Motor neuron (in vitro differentiated cells): ENCODE data around the gene SF3B6. TPM values are rescaled to one million over a fixed set of nuclear protein-coding genes. Genes with fewer than 3 reads are reported as not detected.

Source experiments
- ATAC-seq, 8 experiments: fragments of 200-7000 bp; cut with Tn5 transposase; replicated peaks in 6 of 8; 2 replicates each; pipeline ENCODE4 v1.8.0; 2021; ENCODE audit warnings: mild to moderate bottlenecking in 8 of 8, moderate library complexity in 8 of 8
- H3K27ac ChIP-seq, 2 donors: fragments of 250-450 bp; sonication (Bioruptor Pico); 2 replicates each; pipeline ENCODE4 v1.9.0; 2021; ENCODE audit warnings: antibody characterized with exemption in 2 of 2, mild to moderate bottlenecking in 2 of 2, moderate library complexity in 1 of 2
- H3K4me1 ChIP-seq, 2 donors: fragments of 250-450 bp; sonication (Bioruptor Pico); replicated peaks in 1 of 2; 2 replicates each; pipeline ENCODE4 v1.6.1; 2021; ENCODE audit warnings: antibody characterized with exemption in 2 of 2, mild to moderate bottlenecking in 2 of 2, moderate library complexity in 1 of 2
- H3K4me3 ChIP-seq, 5 donors: fragments of 250-450 bp; sonication (Bioruptor Pico); 2 replicates each; pipeline ENCODE4 v1.9.0; 2021; ENCODE audit warnings: antibody characterized with exemption in 5 of 5, mild to moderate bottlenecking in 5 of 5, moderate library complexity in 4 of 5
- WGBS, 10 experiments: fragments of 450-650 bp; shearing (Covaris generic); methylation state at CpG; one replicate each; pipeline ENCODE4 v1.0.0; 2022; 5-methylcytosine and 5-hydroxymethylcytosine counted together
- in situ Hi-C, 9 experiments: fragments of 400-800 bp; cut with MboI; loops; one replicate each; pipeline ENCODE4 v1.15.0; 2021; ENCODE audit warnings: low sequenced_read_pairs in 9 of 9, low pct_unique_long_range_greater_than_20kb in 2 of 9; ENCODE audit not compliant: unreplicated experiment in 9 of 9
- total RNA-seq, 8 experiments: library from RNA; unstranded; fragments of 300-600 nt; gene quantifications; 2 replicates each; pipeline versions ENCODE4 v1.2.3 to v1.2.4, GENCODE V29; 2022

The SF3B6 gene
- total RNA-seq, 8 experiments from 2014 or later = 145 to 231 (median 189) TPM

DNA sequence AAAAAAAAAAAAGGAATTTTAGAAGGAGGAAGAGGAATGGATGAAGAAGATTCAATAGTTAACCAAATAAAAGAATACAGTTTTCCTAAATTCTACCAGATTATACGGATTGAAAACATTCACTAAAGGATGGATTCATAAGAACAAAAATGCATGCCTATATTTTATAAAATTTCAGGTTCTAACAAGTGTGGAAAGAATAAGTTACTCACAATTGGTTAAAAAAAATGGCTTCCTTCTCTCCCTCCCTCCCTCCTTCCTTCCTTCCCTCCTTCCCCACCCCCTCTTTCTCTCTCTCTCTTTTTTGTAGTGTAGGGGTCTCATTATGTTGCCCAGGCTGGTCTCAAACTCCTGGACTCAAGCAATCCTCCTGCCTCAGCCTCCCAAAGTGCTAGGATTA lies 10.1 kb upstream of the SF3B6 start:
- 80 to 100% (median 100%) methylated on average over 1 of the region's 1 CpG; no CpG with 5 or more reads in 7 of the 10 experiments for WGBS, 10 experiments
- peaks cover 4 to 8% of the 10 kb centered on the region in 2 donors for H3K4me1 ChIP-seq
- in situ Hi-C loops = loop anchor here in 2 of 9 experiments (25.0 kb wide), 2 partner anchors 101 to 301 kb away; partner anchors contain the start of gene FAM228A (in 1 of the 2)
- H3K27ac ChIP-seq = no peak overlapping the region
- no peak for ATAC-seq
- H3K4me3 ChIP-seq = no peak overlapping the region

DNA sequence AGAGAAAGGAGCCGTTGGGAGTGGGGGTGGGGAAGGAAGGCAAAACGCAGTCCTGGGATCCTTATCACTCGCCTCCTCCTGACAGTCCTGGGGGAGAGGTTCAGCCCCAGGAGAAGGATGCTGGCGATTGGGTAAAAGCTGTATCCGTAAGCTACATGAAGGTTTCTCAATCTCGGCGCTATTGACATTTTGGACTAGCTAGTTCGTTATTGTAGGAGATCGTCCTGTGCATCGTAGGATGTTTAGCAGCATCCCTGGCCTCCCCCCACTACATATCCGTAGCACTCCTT lies 9.0 kb upstream of the SF3B6 start:
- in situ Hi-C loops = loop anchor here in 2 of 9 experiments (25.0 kb wide), 2 partner anchors 102 to 302 kb away; partner anchors contain the start of gene FAM228A (in 1 of the 2)

DNA sequence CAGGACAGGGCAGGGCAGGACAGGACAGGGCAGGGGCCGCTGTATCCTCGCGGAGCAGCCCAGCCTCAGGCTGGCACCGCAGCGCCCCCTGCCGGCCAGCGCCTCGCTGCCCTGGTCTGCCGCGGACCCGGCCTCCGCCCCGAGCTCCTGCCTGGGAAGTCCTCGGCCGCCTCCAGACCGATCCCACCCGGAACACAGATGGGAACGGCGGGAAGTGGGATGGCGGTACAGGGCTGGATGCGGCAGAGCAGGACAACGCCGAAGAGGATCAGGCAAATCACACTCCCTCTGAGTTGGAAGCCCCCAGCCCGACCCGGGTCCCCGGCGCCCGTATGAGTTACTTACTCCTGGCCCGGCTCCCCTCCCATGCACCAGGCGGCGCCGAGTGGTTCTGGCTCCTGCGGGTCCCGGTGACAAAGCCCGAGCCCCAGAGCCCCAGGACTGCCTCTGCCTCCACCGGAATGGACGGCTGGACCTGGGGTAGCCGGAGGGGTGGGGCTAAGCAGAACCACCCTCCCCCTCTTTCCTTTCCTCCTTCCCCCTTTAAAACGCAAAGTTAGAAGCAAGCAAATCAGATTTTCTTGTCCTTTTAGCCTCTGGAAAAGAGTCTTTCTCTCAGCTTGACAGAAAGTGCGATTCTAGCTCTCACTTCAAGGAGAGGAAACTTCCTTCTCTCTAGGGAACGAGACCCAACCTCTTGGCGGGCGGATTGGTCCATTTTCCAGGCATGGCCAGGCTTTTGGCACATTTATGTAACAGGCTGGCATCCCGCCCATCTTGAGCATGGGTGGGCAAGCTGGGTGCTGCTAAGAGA lies 8.5 kb upstream of the SF3B6 start, which contains the start of gene TP53I3:
TP53I3 (minus strand) TSS at position 449 of the 814 bp plus-strand sequence. CDS start 508 bp downstream, outside the sequence.
- 0 to 11% (median 4%) methylated on average over 3 to 16 of the region's 44 CpGs; no CpG with 5 or more reads in 6 of the 10 experiments for WGBS, 10 experiments
- H3K4me1 ChIP-seq = peaks cover 4 to 8% of the 10 kb centered on the region in 2 donors
- peak within 1 kb of the TSS; percentile 67 to 89 for H3K27ac ChIP-seq
- H3K4me3 ChIP-seq = peak within 1 kb of the TSS; percentile 32 to 48 (median 45)
- ATAC-seq = peak; percentile 74 to 97 (median 94)
- in situ Hi-C loops = loop anchor here in 2 of 9 experiments (25.0 kb wide), 2 partner anchors 103 to 303 kb away; partner anchors contain the start of gene FAM228A (in 1 of the 2)

More for the DNA sequence above, 9.0 kb upstream of the SF3B6 start:
- 24 to 100% (median 59%) methylated on average over 2 to 5 of the region's 11 CpGs; no CpG with 5 or more reads in 3 of the 10 experiments for WGBS, 10 experiments
- Histone ChIP-seq H3K4me3 (peak overlapping the region; percentile 32 to 48 (median 45)), H3K27ac (peak overlapping the region in 1 of 2 donors; percentile 89), H3K4me1 (peaks cover 4 to 8% of the 10 kb centered on the region in 2 donors)
- ATAC-seq = no peak

DNA sequence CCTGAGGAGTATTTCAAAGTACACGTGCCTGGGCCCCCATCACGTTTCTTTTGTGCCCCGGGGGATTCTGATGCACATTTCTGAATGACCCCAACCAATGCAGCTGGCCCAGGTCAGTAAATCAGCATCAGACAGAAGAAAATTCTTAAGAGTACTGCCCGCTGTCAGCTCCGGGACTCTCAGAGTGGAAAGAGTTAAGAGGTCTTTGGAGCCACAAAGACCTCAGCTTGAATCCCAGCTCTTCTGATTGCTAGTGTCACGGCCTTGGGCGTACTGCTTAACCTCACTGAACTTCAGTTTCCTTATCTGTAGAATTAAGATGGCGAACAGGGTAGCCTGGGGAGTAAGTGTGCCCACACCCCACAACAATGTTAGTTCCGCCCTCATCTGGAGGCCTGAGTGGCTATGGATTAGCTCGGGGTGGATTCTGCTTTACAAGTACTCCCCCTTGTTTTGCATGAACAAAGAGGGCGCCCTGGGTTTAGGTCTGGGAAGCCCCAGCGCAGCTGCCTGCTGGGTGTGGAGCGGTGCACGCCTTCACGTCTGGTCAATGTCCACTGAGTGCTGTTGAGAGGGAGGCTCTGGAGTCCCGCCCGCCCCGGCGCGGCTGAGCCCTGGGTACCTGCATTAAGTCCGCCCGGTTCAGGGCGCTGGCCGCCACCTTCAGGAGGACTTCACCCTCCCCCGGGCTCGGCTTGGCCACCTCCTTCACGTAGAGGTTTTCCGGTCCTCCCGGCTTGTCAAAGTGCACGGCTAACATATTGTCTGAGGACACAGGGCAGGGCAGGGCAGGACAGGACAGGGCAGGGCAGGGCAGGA lies 7.7 kb upstream of the SF3B6 start:
- peak; percentile 74 to 81 (median 79) for ATAC-seq
- peak overlapping the region; percentile 32 to 48 (median 45) for H3K4me3 ChIP-seq
- H3K4me1 ChIP-seq = peaks cover 4 to 8% of the 10 kb centered on the region in 2 donors
- 0 to 23% (median 17%) methylated on average over 1 to 13 of the region's 30 CpGs; no CpG with 5 or more reads in 4 of the 10 experiments for WGBS, 10 experiments
- in situ Hi-C loops = loop anchor here in 2 of 9 experiments (25.0 kb wide), 2 partner anchors 104 to 304 kb away; partner anchors contain the start of gene FAM228A (in 1 of the 2)
- H3K27ac ChIP-seq = peak overlapping the region; percentile 67 to 89

DNA sequence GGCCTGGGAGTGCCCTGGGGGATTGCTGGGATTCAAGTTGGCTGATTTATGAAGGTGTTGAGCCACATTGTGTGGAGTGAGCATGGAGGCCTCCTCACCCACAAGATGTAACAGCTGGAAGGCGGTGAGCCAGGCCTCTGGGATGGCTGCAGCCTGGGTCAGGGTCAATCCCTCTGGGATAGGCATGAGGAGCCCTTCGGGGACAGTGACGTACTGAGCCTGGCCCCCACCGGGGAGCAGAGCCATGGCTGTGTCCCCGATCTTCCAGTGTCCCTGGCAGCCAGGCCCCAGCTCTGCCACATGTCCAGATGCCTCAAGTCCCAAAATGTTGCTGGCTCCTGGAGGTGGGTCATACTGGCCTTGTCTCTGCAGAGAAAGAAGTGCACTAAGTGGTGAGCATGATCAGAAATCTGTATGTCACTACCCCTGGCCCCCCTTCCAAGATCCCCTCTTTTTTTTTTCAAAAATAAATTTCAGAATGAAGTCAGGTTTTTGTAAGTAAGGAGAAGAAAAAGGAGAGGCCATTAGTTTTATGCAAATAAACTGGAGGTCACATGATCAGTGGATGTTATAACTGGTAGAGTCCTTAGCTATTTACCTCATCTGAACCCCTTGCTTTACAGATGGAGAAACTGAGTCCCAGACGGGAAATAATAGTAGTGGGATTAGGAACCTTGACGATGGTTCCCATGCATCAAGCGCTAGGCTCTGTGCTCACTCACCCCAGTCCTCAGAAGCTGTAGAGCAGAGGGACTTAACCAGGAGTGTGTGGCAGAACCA lies 6.9 kb upstream of the SF3B6 start:
- 62 to 100% (median 85%) methylated on average over 1 to 6 of the region's 8 CpGs; no CpG with 5 or more reads in 4 of the 10 experiments for WGBS, 10 experiments
- in situ Hi-C loops = loop anchor here in 2 of 9 experiments (25.0 kb wide), 2 partner anchors 104 to 304 kb away; partner anchors contain the start of gene FAM228A (in 1 of the 2)
- Histone ChIP-seq H3K4me3 (peak overlapping the region in 4 of 5 donors; percentile 34 to 48 (median 46)), H3K4me1 (peaks cover 5 to 8% of the 10 kb centered on the region in 2 donors), H3K27ac (peak overlapping the region; percentile 67 to 89)
- ATAC-seq = no peak

DNA sequence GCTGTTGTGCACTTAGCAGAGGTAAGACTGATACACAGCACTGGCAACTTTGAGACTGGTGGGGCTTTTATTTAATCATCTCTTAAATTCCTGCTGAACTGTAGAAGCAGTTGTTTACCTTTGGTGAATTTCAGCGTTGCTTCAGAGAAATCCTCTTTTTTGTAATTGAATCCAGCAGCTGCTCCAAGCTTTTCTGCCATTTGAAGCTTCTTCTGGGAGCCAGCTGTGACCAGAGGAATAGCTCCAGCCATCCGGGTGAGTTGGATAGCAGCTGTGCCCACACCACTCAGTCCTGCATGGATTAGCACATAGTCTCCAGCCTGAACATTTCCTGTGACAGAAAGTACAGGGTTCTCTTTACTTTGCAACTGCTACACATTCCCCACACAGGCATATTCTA lies 4.6 kb upstream of the SF3B6 start:
- ATAC-seq = no peak
- Histone ChIP-seq H3K27ac (no peak overlapping the region), H3K4me3 (no peak overlapping the region), H3K4me1 (peaks cover 12 to 13% of the 10 kb centered on the region in 2 donors)
- WGBS, 10 experiments = 0 to 100% (median 31%) methylated on average over 1 to 2 of the region's 2 CpGs; no CpG with 5 or more reads in 3 of the 10 experiments
- in situ Hi-C loops = loop anchor here in 2 of 9 experiments (25.0 kb wide), 2 partner anchors 107 to 307 kb away; partner anchors contain the start of gene FAM228A (in 1 of the 2)

DNA sequence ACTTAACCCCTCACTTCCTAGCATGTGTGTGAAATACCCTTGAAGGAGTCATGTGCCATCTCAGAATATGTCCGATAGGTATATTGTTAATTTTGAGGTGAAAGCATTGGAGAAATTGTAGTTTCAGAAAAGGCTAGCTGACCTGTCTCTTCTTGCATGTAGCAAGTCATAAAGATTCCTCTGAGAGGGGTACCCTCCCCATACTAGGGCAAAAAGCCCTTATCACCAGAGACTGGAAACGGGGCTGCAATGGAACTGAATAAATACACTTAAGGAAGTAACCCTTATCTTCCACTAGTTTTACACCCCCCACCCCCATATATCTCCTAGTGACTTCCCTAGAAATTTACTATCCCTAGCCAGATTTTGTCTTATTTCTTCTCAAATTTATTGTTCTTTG lies 1.8 kb upstream of the SF3B6 start:
- peak overlapping the region; percentile 57 to 86 (median 77) for H3K4me3 ChIP-seq
- 40 to 92% (median 85%) methylated on average over 1 to 2 of the region's 2 CpGs; no CpG with 5 or more reads in 4 of the 10 experiments for WGBS, 10 experiments
- H3K4me1 ChIP-seq = peaks cover 12 to 15% of the 10 kb centered on the region in 2 donors
- no peak overlapping the region for H3K27ac ChIP-seq
- in situ Hi-C loops = loop anchor here in 2 of 9 experiments (10.0 to 25.0 kb wide), 3 partner anchors 109 to 309 kb away; partner anchors contain the start of gene FAM228A (in 1 of the 2)
- ATAC-seq = no peak

DNA sequence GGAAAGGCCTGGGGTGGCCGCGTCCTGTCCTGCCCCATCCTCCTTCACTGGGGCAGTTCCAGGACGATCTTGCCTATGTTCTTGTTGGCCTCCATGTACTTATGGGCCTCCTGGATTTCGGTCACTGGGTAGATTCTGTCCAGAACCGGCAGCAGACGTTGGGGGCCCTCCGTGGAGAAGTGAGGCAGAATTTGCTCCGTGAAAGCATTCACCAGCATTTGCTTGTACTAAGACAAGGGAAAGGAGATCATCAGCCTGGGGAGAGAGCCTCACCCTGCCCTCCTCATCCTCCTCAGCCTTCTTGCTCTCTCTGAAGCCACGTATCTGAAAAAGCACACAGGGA lies 1.4 kb upstream of the SF3B6 start:
- H3K27ac ChIP-seq = peak overlapping the region; percentile 1 to 88

DNA sequence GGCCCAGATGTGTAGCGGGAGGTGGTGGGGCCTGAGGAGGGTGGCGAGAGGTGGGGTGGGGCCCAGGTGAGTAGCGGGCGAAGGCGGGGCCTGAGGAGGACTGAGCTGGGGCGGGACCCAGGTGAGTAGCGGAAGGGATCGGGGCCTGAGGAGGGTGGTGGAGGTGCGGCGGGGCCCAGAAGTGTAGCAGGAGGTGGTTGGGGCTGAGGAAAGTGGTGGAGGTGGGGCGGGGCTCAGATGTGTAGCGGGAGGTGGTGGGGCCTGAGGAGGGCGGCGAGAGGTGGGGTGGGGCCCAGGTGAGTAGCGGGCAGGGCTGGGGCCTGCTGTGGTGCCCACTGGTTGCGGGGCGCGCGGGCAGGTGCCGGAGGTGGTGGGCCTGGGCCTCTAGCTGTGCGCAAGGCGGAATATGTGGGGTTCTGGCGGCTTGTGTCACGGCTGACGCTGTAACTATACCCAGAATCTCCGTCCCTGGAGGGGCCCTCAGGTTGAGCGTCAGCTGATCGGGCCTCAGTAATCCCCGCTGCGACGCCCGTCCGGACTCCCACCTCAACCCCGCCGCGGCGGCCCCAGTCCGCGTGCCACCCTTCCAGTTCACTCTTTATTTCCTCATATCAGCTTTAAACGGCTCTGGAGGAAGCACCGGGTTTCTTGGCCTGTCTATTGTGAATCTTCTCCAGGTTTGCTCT lies 866 bp upstream of the SF3B6 start:
- in situ Hi-C loops = loop anchor here in 2 of 9 experiments (10.0 to 25.0 kb wide), 3 partner anchors 110 to 310 kb away; partner anchors contain the start of gene FAM228A (in 1 of the 2)
- Histone ChIP-seq H3K27ac (peak overlapping the region; percentile 1 to 88), H3K4me1 (peaks cover 12 to 15% of the 10 kb centered on the region in 2 donors), H3K4me3 (peak overlapping the region; percentile 57 to 86 (median 77))
- ATAC-seq = peak in 7 of 8 experiments; percentile 0 to 9 (median 5)
- 40% methylated on average over 2 of the region's 41 CpGs; no CpG with 5 or more reads in 9 of the 10 experiments for WGBS, 10 experiments

More for the DNA sequence above, 1.4 kb upstream of the SF3B6 start:
- 19 to 80% (median 41%) methylated on average over 1 to 6 of the region's 9 CpGs; no CpG with 5 or more reads in 6 of the 10 experiments for WGBS, 10 experiments
- no peak for ATAC-seq
- Histone ChIP-seq H3K4me3 (peak overlapping the region; percentile 57 to 86 (median 77)), H3K4me1 (peaks cover 12 to 15% of the 10 kb centered on the region in 2 donors)
- in situ Hi-C loops = loop anchor here in 2 of 9 experiments (10.0 to 25.0 kb wide), 3 partner anchors 110 to 310 kb away; partner anchors contain the start of gene FAM228A (in 1 of the 2)

DNA sequence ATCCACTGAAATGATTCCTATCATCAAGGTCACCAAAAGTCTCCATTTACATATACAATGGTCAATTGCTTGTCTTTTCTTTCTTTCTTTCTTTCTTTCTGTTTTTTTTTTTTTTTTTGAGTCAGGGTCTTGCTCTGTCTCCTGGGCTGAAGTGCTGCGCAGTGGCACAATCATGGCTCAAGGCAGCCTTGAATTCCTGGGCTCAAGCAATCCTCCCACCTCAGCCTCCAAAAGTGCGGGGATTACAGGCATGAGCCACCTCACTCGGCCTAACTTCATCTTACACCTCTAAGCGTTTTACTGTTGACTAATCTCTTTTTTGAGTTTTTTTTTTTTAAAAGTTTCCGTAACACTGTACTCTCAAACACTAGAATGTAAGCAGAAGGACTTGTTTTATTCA lies 867 bp downstream of the SF3B6 start:
- no peak for ATAC-seq
- Histone ChIP-seq H3K4me1 (peaks cover 12 to 15% of the 10 kb centered on the region in 2 donors), H3K27ac (no peak overlapping the region), H3K4me3 (peak overlapping the region; percentile 57 to 86 (median 77))
- 24 to 100% (median 50%) methylated on average over 2 to 5 of the region's 5 CpGs; no CpG with 5 or more reads in 1 of the 10 experiments for WGBS, 10 experiments
- in situ Hi-C loops = loop anchor here in 2 of 9 experiments (10.0 to 25.0 kb wide), 3 partner anchors 112 to 312 kb away; partner anchors contain the start of gene FAM228A (in 1 of the 2)

DNA sequence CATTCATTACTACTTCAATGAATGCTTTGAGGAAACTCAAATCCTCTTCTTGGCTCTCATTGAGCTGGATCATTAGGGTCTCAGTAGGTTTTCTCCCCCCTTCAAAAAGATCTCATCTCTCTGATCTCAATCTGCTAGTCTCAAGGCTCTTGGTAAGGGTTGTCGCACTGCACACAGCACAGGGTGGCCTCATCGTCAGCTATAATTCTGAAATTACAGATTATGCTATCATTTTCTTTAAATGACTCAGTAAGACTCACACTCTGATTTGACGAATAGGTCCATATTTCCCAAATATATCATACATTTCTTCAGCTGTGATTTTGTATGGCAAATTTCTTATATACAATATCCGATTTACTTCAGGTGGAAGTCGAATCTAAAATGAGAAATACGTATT lies 2.3 kb downstream of the SF3B6 start:
- H3K27ac ChIP-seq = no peak overlapping the region
- no peak overlapping the region for H3K4me3 ChIP-seq
- no peak for ATAC-seq
- in situ Hi-C loops = loop anchor here in 2 of 9 experiments (10.0 to 25.0 kb wide), 2 partner anchors 137 to 249 kb away; partner anchors contain the start of genes ATAD2B (in 1 of the 2) and UBXN2A (in 1 of the 2)
- peaks cover 12 to 15% of the 10 kb centered on the region in 2 donors for H3K4me1 ChIP-seq
- 75 to 100% (median 93%) methylated on average over 4 to 6 of the region's 6 CpGs for WGBS, 10 experiments
